HFFc6 (cell line): ENCODE results near the gene ANKRD65. TPM values are rescaled to one million over a fixed set of nuclear protein-coding genes. Genes with fewer than 3 reads are reported as not detected.
"Not testable (repeated sequence)": the region's sequence is repeated elsewhere in the genome, so short reads cannot be mapped to it uniquely, and the experiment has no call there.

ENCODE experiments used
- DNase-seq: peaks from one replicate; pipeline ENCODE4 v3.0.0-alpha.2; 2018
- H3K27ac Mint-ChIP-seq: 2 replicates; pipeline ENCODE4 v1.8.0; 2020; ENCODE audit warnings: mild to moderate bottlenecking, mixed read lengths
- H3K27me3 Mint-ChIP-seq: 2 replicates; pipeline ENCODE4 v1.8.0; 2021; ENCODE audit warnings: mild to moderate bottlenecking, moderate library complexity, mixed read lengths; ENCODE audit not compliant: insufficient read depth
- H3K36me3 Mint-ChIP-seq: 2 replicates; pipeline ENCODE4 v1.8.0; 2021; ENCODE audit warnings: low read depth, mixed read lengths
- H3K4me1 Mint-ChIP-seq: 2 replicates; pipeline ENCODE4 v1.8.0; 2020; ENCODE audit warnings: low read depth, mixed read lengths
- H3K4me3 Mint-ChIP-seq: 2 replicates; pipeline ENCODE4 v1.8.0; 2020; ENCODE audit warnings: mild to moderate bottlenecking, moderate library complexity, mixed read lengths
- H3K9me3 Mint-ChIP-seq: 2 replicates; pipeline ENCODE4 v1.8.0; 2020; ENCODE audit warnings: mild to moderate bottlenecking, mixed read lengths
- total RNA-seq, 6 experiments: library from RNA; stranded (reverse); fragmentation: NEBNext Ultra II Directional; extraction: Animal tissue kit (Norgen Biotek cat#: 25700); gene quantifications; 2 replicates in 1 of 6; 3 replicates in 5 of 6; pipeline ENCODE4 v1.2.3, GENCODE V29; 2021
- TF ChIP-seq, protein P1 (sequence below): fragments of 200-600 bp; sonication (generic); IDR thresholded peaks from 2 replicates; pipeline ENCODE4 v1.5.0; 2021; ENCODE audit warnings: antibody characterized with exemption, mild to moderate bottlenecking

The ANKRD65 gene
- total RNA-seq, 6 experiments from 2014 or later = 0.14 TPM; not detected in 4

GRCh38 chr1:1451696-1452364 is 30.8 kb upstream of the ANKRD65 start:
- Mint-ChIP-seq H3K4me1 (no peaks in the 10 kb centered on the region), H3K4me3 (no peak overlapping the region), H3K36me3 (no peaks in the 10 kb centered on the region), H3K9me3 (no peaks in the 10 kb centered on the region), H3K27me3 (peaks cover 12% of the 10 kb centered on the region), H3K27ac (no peak overlapping the region)
- no peak for DNase-seq
- TF ChIP-seq, protein P1, sequence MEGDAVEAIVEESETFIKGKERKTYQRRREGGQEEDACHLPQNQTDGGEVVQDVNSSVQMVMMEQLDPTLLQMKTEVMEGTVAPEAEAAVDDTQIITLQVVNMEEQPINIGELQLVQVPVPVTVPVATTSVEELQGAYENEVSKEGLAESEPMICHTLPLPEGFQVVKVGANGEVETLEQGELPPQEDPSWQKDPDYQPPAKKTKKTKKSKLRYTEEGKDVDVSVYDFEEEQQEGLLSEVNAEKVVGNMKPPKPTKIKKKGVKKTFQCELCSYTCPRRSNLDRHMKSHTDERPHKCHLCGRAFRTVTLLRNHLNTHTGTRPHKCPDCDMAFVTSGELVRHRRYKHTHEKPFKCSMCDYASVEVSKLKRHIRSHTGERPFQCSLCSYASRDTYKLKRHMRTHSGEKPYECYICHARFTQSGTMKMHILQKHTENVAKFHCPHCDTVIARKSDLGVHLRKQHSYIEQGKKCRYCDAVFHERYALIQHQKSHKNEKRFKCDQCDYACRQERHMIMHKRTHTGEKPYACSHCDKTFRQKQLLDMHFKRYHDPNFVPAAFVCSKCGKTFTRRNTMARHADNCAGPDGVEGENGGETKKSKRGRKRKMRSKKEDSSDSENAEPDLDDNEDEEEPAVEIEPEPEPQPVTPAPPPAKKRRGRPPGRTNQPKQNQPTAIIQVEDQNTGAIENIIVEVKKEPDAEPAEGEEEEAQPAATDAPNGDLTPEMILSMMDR = no peak

DNA sequence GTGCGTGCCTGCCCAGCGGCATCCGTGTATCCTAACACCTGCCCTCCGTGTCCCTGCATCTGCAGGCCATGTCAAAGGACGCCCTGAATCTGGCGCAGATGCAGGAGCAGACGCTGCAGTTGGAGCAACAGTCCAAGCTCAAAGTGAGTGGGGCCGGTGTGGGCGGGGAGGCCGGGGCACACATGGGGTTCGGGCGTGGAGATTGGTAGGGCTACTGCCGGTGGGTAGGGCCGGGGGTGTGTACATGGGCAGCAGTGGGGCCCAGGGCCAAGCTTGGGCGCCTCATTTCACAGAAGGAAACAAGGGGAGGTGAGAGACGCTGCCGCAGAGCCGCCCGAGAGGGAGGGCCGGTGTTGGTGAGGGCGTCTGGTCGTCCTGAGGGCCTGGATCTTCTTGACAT is 29.5 kb upstream of the ANKRD65 start:
- not testable (repeated sequence) for DNase-seq, H3K4me1 Mint-ChIP-seq, H3K36me3 Mint-ChIP-seq, H3K4me3 Mint-ChIP-seq, H3K9me3 Mint-ChIP-seq, H3K27ac Mint-ChIP-seq
- peaks cover 12% of the 10 kb centered on the region for H3K27me3 Mint-ChIP-seq

DNA sequence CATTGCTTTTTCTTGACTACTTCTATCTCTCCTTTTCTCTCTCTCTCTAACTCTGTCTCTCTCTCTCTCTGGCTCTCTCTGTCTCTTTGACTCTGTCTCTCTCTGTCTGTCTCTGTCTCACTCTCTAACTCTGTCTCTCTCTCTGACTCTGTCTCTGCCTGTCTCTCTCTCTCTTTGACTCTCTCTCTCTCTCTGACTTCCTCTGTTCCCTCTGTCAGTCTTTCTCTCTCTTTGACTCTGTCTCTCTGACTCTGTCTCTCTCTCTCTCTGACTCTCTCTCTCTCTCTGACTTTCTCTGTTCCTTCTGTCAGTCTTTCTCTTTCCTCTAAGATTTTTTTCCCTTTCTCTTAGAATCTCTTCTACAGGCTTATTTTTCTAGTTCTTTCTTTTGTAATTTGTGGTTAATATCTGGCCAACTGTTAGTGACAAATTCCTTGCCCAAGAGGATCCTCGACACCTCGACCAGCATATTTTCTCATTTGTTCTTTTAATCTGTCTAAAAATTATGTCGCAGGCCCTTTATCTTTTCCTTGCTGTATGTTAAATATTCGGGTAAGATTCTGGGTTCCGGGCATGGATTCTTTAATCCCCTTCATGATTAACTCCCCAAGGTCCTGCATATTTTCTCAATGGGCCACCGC is 28.1 kb upstream of the ANKRD65 start, which contains the start of gene ATAD3C:
Gene ATAD3C (plus strand): TSS at position 591 of the 641 bp plus-strand sequence. CDS start 995 bp downstream, outside the sequence.
- TF ChIP-seq, protein P1 = no peak
- Mint-ChIP-seq H3K4me1 (no peaks in the 10 kb centered on the region), H3K4me3 (no peak within 1 kb of the TSS), H3K9me3 (no peaks in the 10 kb centered on the region), H3K27me3 (peaks cover 12% of the 10 kb centered on the region), H3K36me3 (no peaks in the 10 kb centered on the region), H3K27ac (no peak within 1 kb of the TSS)
- no peak for DNase-seq

GRCh38 chr1:1446631-1447030 is 25.6 kb upstream of the ANKRD65 start:
- H3K27me3 Mint-ChIP-seq = peaks cover 12% of the 10 kb centered on the region
- not testable (repeated sequence) for H3K36me3 Mint-ChIP-seq

GRCh38 chr1:1442069-1442770 is 21.1 kb upstream of the ANKRD65 start:
- Mint-ChIP-seq H3K27me3 (peaks cover 6% of the 10 kb centered on the region), H3K9me3 (no peaks in the 10 kb centered on the region), H3K27ac (no peak overlapping the region), H3K4me3 (no peak overlapping the region), H3K4me1 (no peaks in the 10 kb centered on the region), H3K36me3 (no peaks in the 10 kb centered on the region)
- DNase-seq = no peak
- TF ChIP-seq, protein P1 = no peak

More at GRCh38 chr1:1446631-1447030, 25.6 kb upstream of the ANKRD65 start:
- not testable (repeated sequence) for DNase-seq, H3K4me3 Mint-ChIP-seq, H3K27ac Mint-ChIP-seq, H3K4me1 Mint-ChIP-seq, H3K9me3 Mint-ChIP-seq

DNA sequence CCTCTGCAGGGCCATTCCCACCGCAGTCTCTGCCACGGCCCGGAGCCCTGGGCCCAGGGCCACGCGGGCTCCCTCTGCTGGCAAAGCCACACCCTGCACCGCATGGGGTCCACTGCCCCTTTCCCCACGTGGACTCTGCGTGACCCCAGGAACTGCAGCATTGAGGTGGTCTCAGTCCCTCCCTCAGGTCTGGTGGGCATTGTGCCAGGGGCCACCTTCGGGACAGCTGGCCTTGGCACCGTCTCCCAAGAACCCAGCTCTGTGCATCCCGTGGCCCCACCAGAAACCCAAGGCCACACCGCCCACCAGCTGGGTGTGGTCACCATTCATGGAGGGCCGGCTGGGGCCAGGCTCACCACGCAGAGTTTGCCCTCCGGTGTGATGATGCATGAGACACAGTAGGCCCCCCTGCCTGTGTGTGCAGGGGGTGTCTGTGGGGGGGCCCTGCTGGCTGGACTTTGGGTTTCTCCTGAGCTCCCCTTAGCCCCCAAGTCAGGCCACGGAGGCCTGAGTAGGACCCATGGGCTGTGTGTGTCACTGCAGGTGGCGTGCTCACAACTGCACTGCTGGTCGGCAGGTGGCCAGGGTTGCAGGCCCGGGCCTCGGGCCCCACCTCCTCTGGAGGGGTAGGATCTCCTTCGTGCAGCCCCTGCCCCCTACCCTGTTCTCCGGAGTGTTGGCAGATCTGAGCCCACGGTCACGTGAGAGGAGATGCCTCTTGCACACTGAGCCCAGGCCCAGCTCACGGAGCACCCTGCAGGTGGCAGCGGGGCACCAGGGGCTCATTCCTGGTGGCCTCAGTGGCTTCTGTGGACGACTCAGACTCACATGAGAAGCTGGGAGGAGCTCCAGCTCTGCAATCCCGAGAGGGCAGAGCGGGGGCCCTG is 20.2 kb upstream of the ANKRD65 start:
- H3K27me3 Mint-ChIP-seq = peaks cover 8% of the 10 kb centered on the region
- TF ChIP-seq, protein P1 = peak; percentile 88
- H3K4me1 Mint-ChIP-seq = no peaks in the 10 kb centered on the region
- H3K27ac Mint-ChIP-seq = no peak overlapping the region
- no peak overlapping the region for H3K4me3 Mint-ChIP-seq
- DNase-seq = no peak
- no peaks in the 10 kb centered on the region for H3K36me3 Mint-ChIP-seq
- no peaks in the 10 kb centered on the region for H3K9me3 Mint-ChIP-seq
